K562 (cell line): ENCODE measurements around the gene CPN2. TPM values are rescaled to one million over a fixed set of nuclear protein-coding genes. Genes with fewer than 3 reads are reported as not detected.

ENCODE experiments used
- AFF4 ChIP-seq: sonication (generic); formaldehyde crosslinking; IDR thresholded peaks from 2 replicates; pipeline ENCODE4 v1.8.0; 2023; ENCODE audit warnings: mild to moderate bottlenecking, missing genetic modification reagents
- CAMTA2 ChIP-seq: fragments of 250-450 bp; sonication (Bioruptor Pico); conservative IDR thresholded peaks from 2 replicates; pipeline ENCODE4 v1.5.1; 2022
- FOXP1 ChIP-seq: sonication (generic); formaldehyde crosslinking; IDR thresholded peaks from 2 replicates; pipeline ENCODE4 v1.8.0; 2022; ENCODE audit warnings: mild to moderate bottlenecking, missing genetic modification reagents
- HDAC1 ChIP-seq, 2 experiments: fragments of 450-650 bp; IDR thresholded peaks; 2 replicates each; pipeline ENCODE4 v1.6.1; 2016 to 2017; ENCODE audit warnings: inconsistent platforms in 1 of 2, mild to moderate bottlenecking in 1 of 2, moderate library complexity in 1 of 2
- KAT2B ChIP-seq: IDR thresholded peaks from one replicate; pipeline ENCODE4 v1.6.1; 2012; ENCODE audit warnings: low read depth, mild to moderate bottlenecking, control low read depth, inconsistent platforms, low read length, moderate library complexity
- KDM1A ChIP-seq, 2 experiments: fragments of 450-650 bp; IDR thresholded peaks; 2 replicates each; pipeline ENCODE4 v1.6.1; 2016; ENCODE audit warnings: mild to moderate bottlenecking in 2 of 2
- KDM4B ChIP-seq, 2 experiments: fragments of 450-650 bp in 1 of 2; sonication (generic) in 1 of 2; IDR thresholded peaks; 2 replicates each; pipeline ENCODE4 v1.6.1; 2016 to 2017; ENCODE audit warnings: borderline replicate concordance in 2 of 2, antibody characterized with exemption in 1 of 2, low read depth in 1 of 2, mild to moderate bottlenecking in 1 of 2
- LCOR ChIP-seq: sonication (generic); formaldehyde crosslinking; IDR thresholded peaks from 2 replicates; pipeline ENCODE4 v1.8.0; 2022; ENCODE audit warnings: mild to moderate bottlenecking, missing genetic modification reagents
- MIER1 ChIP-seq: fragments of 450-650 bp; IDR thresholded peaks from 2 replicates; pipeline ENCODE4 v1.6.1; 2016; ENCODE audit warnings: antibody characterized with exemption, mild to moderate bottlenecking, low read depth
- NRF1 ChIP-seq, 2 experiments: fragments of 450-650 bp; IDR thresholded peaks in 1 of 2; conservative IDR thresholded peaks in 1 of 2; 2 replicates each; pipeline ENCODE4 v1.6.1; 2014; ENCODE audit warnings: mild to moderate bottlenecking in 2 of 2
- SNIP1 ChIP-seq: fragments of 450-650 bp; IDR thresholded peaks from 2 replicates; pipeline ENCODE4 v1.7.1; 2017; ENCODE audit warnings: low read depth, mild to moderate bottlenecking
- SRSF1 ChIP-seq: fragments of 200-400 bp; formaldehyde crosslinking; IDR thresholded peaks from 2 replicates; pipeline ENCODE4 v1.6.1; 2017; ENCODE audit warnings: mild to moderate bottlenecking, low read depth, low read length, moderate library complexity
- STAT5B ChIP-seq: fragments of 250-450 bp; sonication (Bioruptor Pico); IDR thresholded peaks from 2 replicates; pipeline ENCODE4 v1.8.0; 2021; ENCODE audit warnings: mild to moderate bottlenecking, inconsistent platforms
- ZBTB33 ChIP-seq: sonication (generic); formaldehyde crosslinking; IDR thresholded peaks from 2 replicates; pipeline ENCODE4 v1.8.1; 2023; ENCODE audit warnings: mild to moderate bottlenecking, missing genetic modification reagents
- ZNF408 ChIP-seq: fragments of 250-450 bp; sonication (Bioruptor Pico); IDR thresholded peaks from 2 replicates; pipeline ENCODE4 v1.4.0; 2020; ENCODE audit warnings: low read depth, mild to moderate bottlenecking, moderate library complexity
- polyA plus RNA-seq, 8 experiments: library from polyadenylated mRNA; depleted of rRNA in 4 of 8; stranded (reverse) in 5 of 8; unstranded in 3 of 8; fragments of >200 nt; fragmentation: Nextera tagmentation in 2 of 8; fragmentation: Illumina TruSeq in 1 of 8; extraction: Ambion mirVana in 2 of 8; extraction: Trizol in 1 of 8; gene quantifications; 2 replicates each; pipeline versions ENCODE4 v1.2.1 to v1.2.3, GENCODE V29; 2011 to 2014; ENCODE audit warnings: inconsistent platforms in 1 of 8, missing spikeins in 1 of 8
- total RNA-seq, 7 experiments: library from RNA; depleted of rRNA in 6 of 7; stranded (reverse); fragments of >200 nt in 6 of 7; fragmentation: Illumina TruSeq in 2 of 7; extraction: Trizol in 2 of 7; gene quantifications; 2 replicates each; pipeline versions ENCODE4 v1.2.1 to v1.2.3, GENCODE V29; 2011 to 2021; ENCODE audit warnings: low replicate concordance in 1 of 7
- TF ChIP-seq, protein P1 (sequence below): fragments of 450-650 bp; formaldehyde crosslinking; IDR thresholded peaks from 2 replicates; pipeline ENCODE4 v1.4.0; 2022; ENCODE audit warnings: missing genetic modification characterization
- TF ChIP-seq, protein P2 (sequence below), 2 experiments: IDR thresholded peaks; 2 replicates each; pipeline ENCODE4 v1.6.1; 2012; ENCODE audit warnings: improper control_type of control experiment in 2 of 2, low read depth in 2 of 2, low read length in 2 of 2, borderline replicate concordance in 1 of 2

Gene CPN2
- total and polyA plus RNA-seq, 9 of the 15 experiments (the other 6 are each of a cell fraction or from before 2014, with no cell fraction given): not detected

DNA sequence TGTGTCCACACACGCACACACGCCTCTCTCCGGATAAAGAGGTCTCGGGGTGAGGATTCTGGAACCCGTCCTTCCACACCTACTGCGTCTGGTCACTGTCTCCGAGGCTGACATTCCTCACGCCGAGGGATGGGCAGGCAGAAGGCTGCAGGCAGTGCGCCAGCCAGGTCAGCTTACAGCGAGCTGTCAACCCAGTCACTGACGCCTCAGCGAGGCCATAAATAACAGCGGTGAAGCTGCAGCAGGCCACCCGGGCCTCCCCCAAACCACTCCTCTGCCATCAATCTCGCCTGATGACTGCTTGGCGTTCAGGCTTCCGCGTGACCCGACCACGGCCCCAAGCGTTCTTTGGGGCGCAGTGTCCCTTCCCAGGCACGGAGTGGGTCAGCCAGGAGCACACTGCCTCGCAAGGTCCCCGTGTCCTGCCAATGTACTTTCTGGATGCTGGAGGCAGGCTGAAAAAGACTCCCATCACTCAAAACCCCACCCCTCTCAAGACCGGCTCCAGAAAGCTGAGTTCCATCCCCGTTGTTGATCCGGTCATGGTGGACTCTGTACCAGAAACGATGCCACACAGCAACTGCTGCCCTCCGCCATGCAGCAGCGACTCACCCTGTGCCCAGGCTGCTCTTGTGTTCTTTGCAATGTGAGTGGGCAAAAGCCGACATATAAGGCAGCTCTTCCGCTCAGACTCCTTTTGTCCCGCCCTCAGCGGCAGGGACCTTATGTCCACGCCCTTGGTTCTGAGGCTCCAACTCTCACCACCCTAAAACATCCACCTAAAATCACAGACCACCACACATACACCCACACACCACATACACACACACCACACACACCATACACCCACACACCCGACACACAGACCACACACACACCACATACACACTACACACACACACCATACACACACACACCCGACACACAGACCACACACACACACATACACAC lies 27.1 kb downstream of the CPN2 start (continued):
- TF ChIP-seq AFF4 (CRISPR knock-in tag): no peak
- TF ChIP-seq NRF1 (conservative IDR thresholded peaks at IDR 0.05 in 1 of 2, IDR thresholded peaks at IDR 0.05 in 1 of 2): peak; percentile 74 to 77
- TF ChIP-seq FOXP1 (CRISPR knock-in tag): peak; percentile 76
- peak in 1 of 2 experiments; percentile 89; a peak in 2 of 4 replicates for TF ChIP-seq HDAC1 (IDR thresholded peaks at IDR 0.05)
- TF ChIP-seq KDM1A (IDR thresholded peaks at IDR 0.05): peak; percentile 90 to 91
- TF ChIP-seq KDM4B (IDR thresholded peaks at IDR 0.05; ENCODE audit: borderline replicate concordance in 2 of 2, low read depth in 1 of 2): peak in 1 of 2 experiments; percentile 96; a peak in 2 of 4 replicates
- no peak for TF ChIP-seq SNIP1
- TF ChIP-seq MIER1: no peak
- TF ChIP-seq, protein P1, sequence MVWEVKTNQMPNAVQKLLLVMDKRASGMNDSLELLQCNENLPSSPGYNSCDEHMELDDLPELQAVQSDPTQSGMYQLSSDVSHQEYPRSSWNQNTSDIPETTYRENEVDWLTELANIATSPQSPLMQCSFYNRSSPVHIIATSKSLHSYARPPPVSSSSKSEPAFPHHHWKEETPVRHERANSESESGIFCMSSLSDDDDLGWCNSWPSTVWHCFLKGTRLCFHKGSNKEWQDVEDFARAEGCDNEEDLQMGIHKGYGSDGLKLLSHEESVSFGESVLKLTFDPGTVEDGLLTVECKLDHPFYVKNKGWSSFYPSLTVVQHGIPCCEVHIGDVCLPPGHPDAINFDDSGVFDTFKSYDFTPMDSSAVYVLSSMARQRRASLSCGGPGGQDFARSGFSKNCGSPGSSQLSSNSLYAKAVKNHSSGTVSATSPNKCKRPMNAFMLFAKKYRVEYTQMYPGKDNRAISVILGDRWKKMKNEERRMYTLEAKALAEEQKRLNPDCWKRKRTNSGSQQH (CRISPR knock-in tag): no peak
- no peak for TF ChIP-seq SRSF1
- TF ChIP-seq LCOR (CRISPR knock-in tag): peak; percentile 90; the same call in 1 of the 2 replicates
- TF ChIP-seq ZNF408 (CRISPR knock-in tag): no peak
- 0 out of 2 replicates have a peak, but pooled peaks have one; percentile 41 for TF ChIP-seq ZBTB33 (CRISPR knock-in tag)
- TF ChIP-seq STAT5B (CRISPR knock-in tag): no peak
- TF ChIP-seq, protein P2, sequence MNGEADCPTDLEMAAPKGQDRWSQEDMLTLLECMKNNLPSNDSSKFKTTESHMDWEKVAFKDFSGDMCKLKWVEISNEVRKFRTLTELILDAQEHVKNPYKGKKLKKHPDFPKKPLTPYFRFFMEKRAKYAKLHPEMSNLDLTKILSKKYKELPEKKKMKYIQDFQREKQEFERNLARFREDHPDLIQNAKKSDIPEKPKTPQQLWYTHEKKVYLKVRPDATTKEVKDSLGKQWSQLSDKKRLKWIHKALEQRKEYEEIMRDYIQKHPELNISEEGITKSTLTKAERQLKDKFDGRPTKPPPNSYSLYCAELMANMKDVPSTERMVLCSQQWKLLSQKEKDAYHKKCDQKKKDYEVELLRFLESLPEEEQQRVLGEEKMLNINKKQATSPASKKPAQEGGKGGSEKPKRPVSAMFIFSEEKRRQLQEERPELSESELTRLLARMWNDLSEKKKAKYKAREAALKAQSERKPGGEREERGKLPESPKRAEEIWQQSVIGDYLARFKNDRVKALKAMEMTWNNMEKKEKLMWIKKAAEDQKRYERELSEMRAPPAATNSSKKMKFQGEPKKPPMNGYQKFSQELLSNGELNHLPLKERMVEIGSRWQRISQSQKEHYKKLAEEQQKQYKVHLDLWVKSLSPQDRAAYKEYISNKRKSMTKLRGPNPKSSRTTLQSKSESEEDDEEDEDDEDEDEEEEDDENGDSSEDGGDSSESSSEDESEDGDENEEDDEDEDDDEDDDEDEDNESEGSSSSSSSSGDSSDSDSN (IDR thresholded peaks at IDR 0.05; ENCODE audit: borderline replicate concordance in 1 of 2, low read depth in 2 of 2, low read length in 2 of 2): 0 out of 4 replicates have a peak, but pooled peaks of 1 of the 2 experiments have one; percentile 33
- no peak for TF ChIP-seq KAT2B
- TF ChIP-seq CAMTA2: no peak
